ENCODE data around the gene SEC22C. TPM values are rescaled to one million over a fixed set of nuclear protein-coding genes. Genes with fewer than 3 reads are reported as not detected.

The SEC22C gene
- polyA plus RNA-seq, 1 of the 3 experiments (the other 2 are of a cell fraction): 28.5 TPM

GRCh38 chr3:42504334-42505127, 77.2 kb downstream of the SEC22C start:
- Histone ChIP-seq H3K9ac (no peak overlapping the region), H3K9me2 (no peaks in the 10 kb centered on the region), H3K27ac (ENCODE audit: low read depth in 2 of 2, low read length in 1 of 2) (no peak overlapping the region), H3K27me3 (ENCODE audit: insufficient read depth) (peaks cover 26% of the 10 kb centered on the region), H3K4me1 (ENCODE audit: control insufficient read depth in 1 of 2, insufficient read depth in 2 of 2, low read depth in 1 of 2, low read length in 1 of 2) (peaks cover 0 to 13% of the 10 kb centered on the region in 2 experiments; a peak in 1 of 4 replicates), H3K4me3 (ENCODE audit: low read depth in 2 of 2, low read length in 1 of 2) (no peak overlapping the region), H3K79me2 (ENCODE audit: insufficient read depth) (no peaks in the 10 kb centered on the region), H2AFZ (ENCODE audit: low read depth) (no peak overlapping the region), H3K36me3 (replicated peaks in 1 of 2; ENCODE audit: control insufficient read depth in 1 of 2, insufficient read depth in 2 of 2, low read length in 1 of 2) (no peaks in the 10 kb centered on the region), H3F3A (replicated peaks; ENCODE audit: insufficient read depth) (no peaks in the 10 kb centered on the region), H3K4me2 (no peak overlapping the region), H3K9me3 (no peaks in the 10 kb centered on the region), H4K20me1 (ENCODE audit: insufficient read depth) (no peaks in the 10 kb centered on the region)
- 61% methylated on average over 8 of the region's 10 CpGs for WGBS (ENCODE audit: low lambda C conversion rate)
- TF ChIP-seq JUND (IDR thresholded peaks at IDR 0.05) (no peak), YY1 (IDR thresholded peaks at IDR 0.05; ENCODE audit: low read depth) (no peak)
- ChIA-PET CTCF (interaction anchor here (0.6 to 1.2 kb wide), 4 partner anchors 20 to 313 kb away, joined by 3 read pairs; no protein-coding TSS in a partner anchor), POLR2A (no interaction called here)
- no peak for DNase-seq

GRCh38 chr3:42503957-42504333, 77.8 kb downstream of the SEC22C start:
- POLR2A ChIA-PET: no interaction called here
- TF ChIP-seq REST (IDR thresholded peaks at IDR 0.05; ENCODE audit: low read depth, low read length): no peak
- no peak for TF ChIP-seq FOSL2 (IDR thresholded peaks at IDR 0.05; ENCODE audit: borderline replicate concordance, low read depth)
- no peak for TF ChIP-seq MXI1 (IDR thresholded peaks at IDR 0.05; ENCODE audit: low read depth, low read length)
- TF ChIP-seq TAF1 (IDR thresholded peaks at IDR 0.05; ENCODE audit: borderline replicate concordance, low read depth, low read length): no peak
- no peak for TF ChIP-seq GABPA (IDR thresholded peaks at IDR 0.05; ENCODE audit: low read depth)
- no peak for TF ChIP-seq FOXJ3 (CRISPR knock-in tag; IDR thresholded peaks at IDR 0.05)
- TF ChIP-seq TEAD4 (IDR thresholded peaks at IDR 0.05; ENCODE audit: borderline replicate concordance, insufficient read depth): no peak
- TF ChIP-seq USF1 (IDR thresholded peaks at IDR 0.05; ENCODE audit: borderline replicate concordance, low read depth): no peak
- no peak for TF ChIP-seq JUND (IDR thresholded peaks at IDR 0.05)
- no peak for TF ChIP-seq SMC3 (IDR thresholded peaks at IDR 0.05; ENCODE audit: low read depth, low read length)
- no peak for TF ChIP-seq EP300 (IDR thresholded peaks at IDR 0.05; ENCODE audit: borderline replicate concordance in 1 of 2, low read depth in 1 of 2, low read length in 1 of 2)
- no peak for TF ChIP-seq GATA2 (CRISPR knock-in tag; IDR thresholded peaks at IDR 0.05)
- TF ChIP-seq RXRA (IDR thresholded peaks at IDR 0.05; ENCODE audit: borderline replicate concordance, low read depth): no peak
- no peak for TF ChIP-seq IRF3 (IDR thresholded peaks at IDR 0.05; ENCODE audit: low read depth, low read length)
- TF ChIP-seq ZBTB33 (IDR thresholded peaks at IDR 0.05; ENCODE audit: borderline replicate concordance, low read depth): no peak
- no peak for TF ChIP-seq PBX3 (IDR thresholded peaks at IDR 0.05)
- TF ChIP-seq ELF1 (IDR thresholded peaks at IDR 0.05): no peak

More at GRCh38 chr3:42503957-42504333, 77.8 kb downstream of the SEC22C start:
- Histone ChIP-seq H4K20me1 (ENCODE audit: insufficient read depth) (no peaks in the 10 kb centered on the region), H3K9me2 (no peaks in the 10 kb centered on the region), H3K9me3 (no peaks in the 10 kb centered on the region), H3K4me2 (no peak overlapping the region), H2AFZ (ENCODE audit: low read depth) (no peak overlapping the region), H3F3A (replicated peaks; ENCODE audit: insufficient read depth) (no peaks in the 10 kb centered on the region), H3K4me1 (ENCODE audit: control insufficient read depth in 1 of 2, insufficient read depth in 2 of 2, low read depth in 1 of 2, low read length in 1 of 2) (peaks cover 0 to 13% of the 10 kb centered on the region in 2 experiments; a peak in 1 of 4 replicates), H3K79me2 (ENCODE audit: insufficient read depth) (no peaks in the 10 kb centered on the region), H3K9ac (no peak overlapping the region), H3K27ac (ENCODE audit: low read depth in 2 of 2, low read length in 1 of 2) (no peak overlapping the region), H3K27me3 (ENCODE audit: insufficient read depth) (peaks cover 32% of the 10 kb centered on the region), H3K4me3 (ENCODE audit: low read depth in 2 of 2, low read length in 1 of 2) (no peak overlapping the region), H3K36me3 (replicated peaks in 1 of 2; ENCODE audit: control insufficient read depth in 1 of 2, insufficient read depth in 2 of 2, low read length in 1 of 2) (no peaks in the 10 kb centered on the region)
- 87% methylated on average over 2 of the region's 4 CpGs for WGBS (ENCODE audit: low lambda C conversion rate)
- CTCF ChIA-PET: interaction anchor here (1.0 to 1.2 kb wide), 2 partner anchors 32 to 40 kb away, joined by 3 read pairs; no protein-coding TSS in a partner anchor
- DNase-seq: no peak

All from SK-N-SH (cell line).